CD8-positive, alpha-beta memory T cell (primary cell): ENCODE measurements around the gene HMCN1. TPM values are rescaled to one million over a fixed set of nuclear protein-coding genes. Genes with fewer than 3 reads are reported as not detected.
"Not testable (repeated sequence)": the region's sequence is repeated elsewhere in the genome, so short reads cannot be mapped to it uniquely, and the experiment has no call there.

Experiments used
- CTCF ChIA-PET: fragments of 350-600 bp; sonication (Branson Sonifier 250); formaldehyde crosslinking; loops from one replicate; lab custom pipeline; 2021; ENCODE audit warnings: antibody characterized with exemption; lab: Charles Lee
- POLR2A ChIA-PET: fragments of 350-600 bp; sonication (Branson Sonifier 250); formaldehyde crosslinking; loops from one replicate; lab custom pipeline; 2021; ENCODE audit warnings: antibody characterized with exemption; lab: Charles Lee
- DNase-seq, 5 donors: peaks; one replicate each; pipeline versions ENCODE4 v3.0.0 to v3.0.0-alpha.2; 2020 to 2022; ENCODE audit warnings: mixed read lengths in 1 of 5
- H3K27ac ChIP-seq: one replicate; pipeline ENCODE4 v1.7.0; 2013; ENCODE audit warnings: low read depth, mild to moderate bottlenecking, low read length, moderate library complexity
- H3K27me3 ChIP-seq: 2 replicates; pipeline ENCODE4 v1.7.0; 2013; ENCODE audit warnings: low read length, mild to moderate bottlenecking; ENCODE audit not compliant: insufficient read depth, poor library complexity, severe bottlenecking
- H3K36me3 ChIP-seq: 2 replicates; pipeline ENCODE4 v1.7.0; 2013; ENCODE audit warnings: mild to moderate bottlenecking, low read length, moderate library complexity; ENCODE audit not compliant: insufficient read depth
- H3K4me1 ChIP-seq: 2 replicates; pipeline ENCODE4 v1.7.0; 2013; ENCODE audit warnings: mild to moderate bottlenecking, low read length, moderate library complexity; ENCODE audit not compliant: insufficient read depth
- H3K4me3 ChIP-seq: 2 replicates; pipeline ENCODE4 v1.7.0; 2013; ENCODE audit warnings: mild to moderate bottlenecking, low read length
- H3K9me3 ChIP-seq: 2 replicates; pipeline ENCODE4 v1.7.0; 2013; ENCODE audit warnings: mild to moderate bottlenecking, low read length
- H3K27ac Mint-ChIP-seq, 8 donors: one replicate each; pipeline ENCODE4 v1.8.0; 2020 to 2021; ENCODE audit warnings: mixed read lengths in 8 of 8, mild to moderate bottlenecking in 6 of 8, inconsistent platforms in 3 of 8, moderate library complexity in 3 of 8
- H3K27me3 Mint-ChIP-seq, 2 donors: one replicate each; pipeline ENCODE4 v1.8.0; 2020 to 2021; ENCODE audit warnings: mixed read lengths in 2 of 2, mild to moderate bottlenecking in 1 of 2, moderate library complexity in 1 of 2
- H3K36me3 Mint-ChIP-seq, 3 donors: one replicate each; pipeline ENCODE4 v1.8.0; 2020 to 2021; ENCODE audit warnings: mixed read lengths in 3 of 3, inconsistent platforms in 1 of 3, mild to moderate bottlenecking in 1 of 3
- H3K4me1 Mint-ChIP-seq, 3 donors: one replicate each; pipeline ENCODE4 v1.8.0; 2020 to 2021; ENCODE audit warnings: mixed read lengths in 3 of 3, inconsistent platforms in 1 of 3, mild to moderate bottlenecking in 1 of 3
- H3K4me3 Mint-ChIP-seq, 7 donors: one replicate each; pipeline ENCODE4 v1.8.0; 2020 to 2021; ENCODE audit warnings: mixed read lengths in 7 of 7, mild to moderate bottlenecking in 6 of 7, moderate library complexity in 4 of 7, inconsistent platforms in 2 of 7
- H3K9me3 Mint-ChIP-seq, 5 donors: one replicate each; pipeline ENCODE4 v1.8.0; 2020 to 2022; ENCODE audit warnings: mixed read lengths in 5 of 5, mild to moderate bottlenecking in 3 of 5, moderate library complexity in 2 of 5, inconsistent platforms in 1 of 5
- polyA plus RNA-seq: library from polyadenylated mRNA; unstranded; fragments of 300-500 nt; fragmentation: Illumina TruSeq; gene quantifications from one replicate; pipeline ENCODE4 v1.2.3, GENCODE V29; 2021
- total RNA-seq, 2 experiments: library from RNA; stranded (reverse); gene quantifications; one replicate each; pipeline ENCODE4 v1.2.3, GENCODE V29; 2021

HMCN1 gene
- total and polyA plus RNA-seq, 3 experiments from 2014 or later: 0.02 to 0.04 TPM; not detected in 1

- no peaks in the 10 kb centered on the region for H3K36me3 ChIP-seq
- Mint-ChIP-seq H3K4me1 (no peaks in the 10 kb centered on the region), H3K9me3 (peaks cover 0 to under 1% (median 0%) of the 10 kb centered on the region in 5 donors), H3K27ac (peak overlapping the region in 1 of 8 donors; percentile 55), H3K4me3 (no peak overlapping the region), H3K36me3 (no peaks in the 10 kb centered on the region), H3K27me3 (peaks cover 3 to 24% of the 10 kb centered on the region in 2 donors)
- ChIA-PET POLR2A (no interaction called here), CTCF (no interaction called here)
- no peaks in the 10 kb centered on the region for H3K9me3 ChIP-seq
- no peaks in the 10 kb centered on the region for H3K4me1 ChIP-seq
- no peak overlapping the region for H3K4me3 ChIP-seq
- H3K27ac ChIP-seq: no peak overlapping the region
- H3K27me3 ChIP-seq: no peaks in the 10 kb centered on the region
- DNase-seq: no peak
These were observed 56.1 kb downstream of the HMCN1 start for GRCh38 chr1:185790194-185790735.

GRCh38 chr1:185792040-185792439 lies 57.8 kb downstream of the HMCN1 start:
- Mint-ChIP-seq H3K4me3 (no peak overlapping the region), H3K36me3 (no peaks in the 10 kb centered on the region), H3K4me1 (no peaks in the 10 kb centered on the region), H3K27ac (no peak overlapping the region), H3K27me3 (peaks cover 3 to 20% of the 10 kb centered on the region in 2 donors), H3K9me3 (peaks cover 0 to 5% (median 0%) of the 10 kb centered on the region in 5 donors)
- Histone ChIP-seq H3K36me3 (no peaks in the 10 kb centered on the region), H3K4me1 (no peaks in the 10 kb centered on the region), H3K27me3 (no peaks in the 10 kb centered on the region), H3K4me3 (no peak overlapping the region), H3K27ac (no peak overlapping the region), H3K9me3 (no peaks in the 10 kb centered on the region)
- CTCF ChIA-PET: no interaction called here
- POLR2A ChIA-PET: no interaction called here
- DNase-seq: no peak

- Mint-ChIP-seq H3K27ac (peak overlapping the region in 1 of 8 donors; percentile 77), H3K9me3 (peaks cover 9 to 18% (median 14%) of the 10 kb centered on the region in 5 donors), H3K27me3 (peaks cover 6 to 16% of the 10 kb centered on the region in 2 donors)
- H3K4me3 ChIP-seq, H3K4me3 Mint-ChIP-seq, H3K9me3 ChIP-seq, H3K4me1 ChIP-seq, DNase-seq, H3K4me1 Mint-ChIP-seq, H3K36me3 ChIP-seq, CTCF ChIA-PET, POLR2A ChIA-PET, H3K27me3 ChIP-seq, H3K36me3 Mint-ChIP-seq, H3K27ac ChIP-seq: not testable (repeated sequence)
These were observed 60.3 kb downstream of the HMCN1 start for GRCh38 chr1:185794495-185794894.

GRCh38 chr1:185795181-185795580 lies 61.0 kb downstream of the HMCN1 start:
- POLR2A ChIA-PET: no interaction called here
- H3K27ac ChIP-seq: no peak overlapping the region
- peaks cover 9 to 18% (median 15%) of the 10 kb centered on the region in 5 donors for H3K9me3 Mint-ChIP-seq

GRCh38 chr1:185798505-185798904 lies 64.3 kb downstream of the HMCN1 start:
- H3K36me3 ChIP-seq: no peaks in the 10 kb centered on the region
- POLR2A ChIA-PET: no interaction called here
- no peak overlapping the region for H3K27ac ChIP-seq
- peaks cover 9 to 20% of the 10 kb centered on the region in 2 donors for H3K27me3 Mint-ChIP-seq
- H3K4me3 ChIP-seq: no peak overlapping the region
- no peak overlapping the region for H3K4me3 Mint-ChIP-seq
- no peaks in the 10 kb centered on the region for H3K4me1 Mint-ChIP-seq
- peaks cover 0 to 6% (median 0%) of the 10 kb centered on the region in 3 donors for H3K36me3 Mint-ChIP-seq
- H3K9me3 Mint-ChIP-seq: peaks cover 9 to 18% (median 16%) of the 10 kb centered on the region in 5 donors
- no peak for DNase-seq
- H3K4me1 ChIP-seq: no peaks in the 10 kb centered on the region
- CTCF ChIA-PET: no interaction called here
- no peak overlapping the region for H3K27ac Mint-ChIP-seq
- H3K27me3 ChIP-seq: no peaks in the 10 kb centered on the region
- no peaks in the 10 kb centered on the region for H3K9me3 ChIP-seq

More at GRCh38 chr1:185795181-185795580, 61.0 kb downstream of the HMCN1 start:
- DNase-seq: no peak
- peaks cover 9 to 18% of the 10 kb centered on the region in 2 donors for H3K27me3 Mint-ChIP-seq
- H3K4me1 Mint-ChIP-seq: no peaks in the 10 kb centered on the region
- no peak overlapping the region for H3K4me3 ChIP-seq
- H3K27ac Mint-ChIP-seq: no peak overlapping the region
- H3K9me3 ChIP-seq: no peaks in the 10 kb centered on the region
- H3K36me3 Mint-ChIP-seq: peaks cover 0 to 6% (median 0%) of the 10 kb centered on the region in 3 donors
- H3K4me3 Mint-ChIP-seq: no peak overlapping the region
- no peaks in the 10 kb centered on the region for H3K4me1 ChIP-seq
- no peaks in the 10 kb centered on the region for H3K27me3 ChIP-seq
- no peaks in the 10 kb centered on the region for H3K36me3 ChIP-seq
- CTCF ChIA-PET: no interaction called here

GRCh38 chr1:185803241-185803640 lies 69.0 kb downstream of the HMCN1 start:
- ChIA-PET CTCF (no interaction called here), POLR2A (no interaction called here)
- Histone ChIP-seq H3K27me3 (peaks cover 5% of the 10 kb centered on the region), H3K9me3 (no peaks in the 10 kb centered on the region), H3K4me3 (no peak overlapping the region), H3K27ac (no peak overlapping the region), H3K4me1 (no peaks in the 10 kb centered on the region), H3K36me3 (no peaks in the 10 kb centered on the region)
- DNase-seq: no peak
- H3K27ac Mint-ChIP-seq: no peak overlapping the region
- no peaks in the 10 kb centered on the region for H3K4me1 Mint-ChIP-seq
- H3K36me3 Mint-ChIP-seq: peaks cover 0 to 3% (median 0%) of the 10 kb centered on the region in 3 donors
- H3K4me3 Mint-ChIP-seq: no peak overlapping the region
- peaks cover 5 to 14% (median 10%) of the 10 kb centered on the region in 5 donors for H3K9me3 Mint-ChIP-seq
- peaks cover 6 to 7% of the 10 kb centered on the region in 2 donors for H3K27me3 Mint-ChIP-seq

GRCh38 chr1:185804206-185804605 lies 70.0 kb downstream of the HMCN1 start:
- Histone ChIP-seq H3K4me3 (no peak overlapping the region), H3K27me3 (peaks cover 5% of the 10 kb centered on the region), H3K36me3 (no peaks in the 10 kb centered on the region), H3K27ac (no peak overlapping the region), H3K4me1 (no peaks in the 10 kb centered on the region), H3K9me3 (no peaks in the 10 kb centered on the region)
- DNase-seq: no peak
- Mint-ChIP-seq H3K36me3 (no peaks in the 10 kb centered on the region), H3K4me3 (no peak overlapping the region), H3K4me1 (no peaks in the 10 kb centered on the region), H3K27me3 (peaks cover 3 to 11% of the 10 kb centered on the region in 2 donors), H3K9me3 (peaks cover 0 to 5% (median 2%) of the 10 kb centered on the region in 5 donors), H3K27ac (no peak overlapping the region)
- ChIA-PET POLR2A (no interaction called here), CTCF (no interaction called here)

- Mint-ChIP-seq H3K9me3 (peaks cover 0 to 2% (median 2%) of the 10 kb centered on the region in 5 donors), H3K27me3 (peaks cover 3 to 12% of the 10 kb centered on the region in 2 donors), H3K4me3 (no peak overlapping the region), H3K4me1 (no peaks in the 10 kb centered on the region), H3K36me3 (no peaks in the 10 kb centered on the region), H3K27ac (no peak overlapping the region)
- CTCF ChIA-PET: no interaction called here
- DNase-seq: no peak
- no peaks in the 10 kb centered on the region for H3K4me1 ChIP-seq
- no peaks in the 10 kb centered on the region for H3K36me3 ChIP-seq
- H3K4me3 ChIP-seq: no peak overlapping the region
- no peaks in the 10 kb centered on the region for H3K9me3 ChIP-seq
- peaks cover 5% of the 10 kb centered on the region for H3K27me3 ChIP-seq
- H3K27ac ChIP-seq: no peak overlapping the region
- POLR2A ChIA-PET: no interaction called here
These were observed 70.4 kb downstream of the HMCN1 start for GRCh38 chr1:185804608-185805007.
